ENCODE measurements around the gene CCL16. TPM values are rescaled to one million over a fixed set of nuclear protein-coding genes. Genes with fewer than 3 reads are reported as not detected.

The CCL16 gene, protein sequence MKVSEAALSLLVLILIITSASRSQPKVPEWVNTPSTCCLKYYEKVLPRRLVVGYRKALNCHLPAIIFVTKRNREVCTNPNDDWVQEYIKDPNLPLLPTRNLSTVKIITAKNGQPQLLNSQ
- total RNA-seq, result not detected in 2 replicates

DNA sequence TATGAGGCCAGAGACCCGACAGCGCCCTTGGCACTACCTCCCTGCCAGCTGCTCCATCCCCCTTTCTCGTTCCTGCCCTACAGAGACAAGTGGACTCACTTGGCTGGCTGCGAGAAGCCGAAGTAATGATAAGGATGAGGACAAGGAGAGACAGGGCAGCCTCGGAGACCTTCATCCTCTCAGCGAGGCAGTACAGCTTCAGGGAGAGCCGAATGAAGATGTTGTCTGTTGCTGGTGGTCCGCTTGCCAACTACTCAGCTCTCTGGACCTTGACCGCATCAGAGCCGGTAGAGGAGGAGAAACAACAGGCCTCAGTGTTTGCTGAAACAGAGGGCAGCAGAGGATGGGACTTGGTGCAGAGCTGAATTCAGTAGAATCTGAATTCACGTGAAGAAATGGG, at the start of gene CCL16:
TSS of gene CCL16 (minus strand) at position 252 of the 400 bp plus-strand sequence. CDS start at position 175, 77 bp downstream.

DNA sequence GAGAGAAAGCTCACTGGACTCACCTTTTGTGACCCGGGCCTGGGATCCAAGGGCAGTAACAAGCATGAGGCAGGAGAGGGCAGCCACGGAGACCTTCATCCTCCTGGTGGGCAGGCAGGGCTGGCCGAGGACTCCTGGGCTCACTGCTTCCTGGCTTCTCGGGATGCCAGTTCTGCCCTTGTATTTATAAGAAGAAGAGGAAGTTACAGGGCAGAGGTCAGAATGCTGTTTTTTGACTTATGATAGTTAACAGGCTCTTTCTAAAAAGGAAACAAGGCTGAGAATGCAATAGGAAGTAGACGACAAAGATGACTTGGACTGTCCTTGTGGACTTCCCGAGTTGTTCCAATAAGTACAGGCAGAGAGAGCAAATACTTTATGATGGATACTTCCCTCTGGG, 36.5 kb upstream of the CCL16 start, which contains the start of gene CCL23:
TSS of gene CCL23 (minus strand) at position 174 of the 400 bp plus-strand sequence. CDS start at position 99, 75 bp downstream.

DNA sequence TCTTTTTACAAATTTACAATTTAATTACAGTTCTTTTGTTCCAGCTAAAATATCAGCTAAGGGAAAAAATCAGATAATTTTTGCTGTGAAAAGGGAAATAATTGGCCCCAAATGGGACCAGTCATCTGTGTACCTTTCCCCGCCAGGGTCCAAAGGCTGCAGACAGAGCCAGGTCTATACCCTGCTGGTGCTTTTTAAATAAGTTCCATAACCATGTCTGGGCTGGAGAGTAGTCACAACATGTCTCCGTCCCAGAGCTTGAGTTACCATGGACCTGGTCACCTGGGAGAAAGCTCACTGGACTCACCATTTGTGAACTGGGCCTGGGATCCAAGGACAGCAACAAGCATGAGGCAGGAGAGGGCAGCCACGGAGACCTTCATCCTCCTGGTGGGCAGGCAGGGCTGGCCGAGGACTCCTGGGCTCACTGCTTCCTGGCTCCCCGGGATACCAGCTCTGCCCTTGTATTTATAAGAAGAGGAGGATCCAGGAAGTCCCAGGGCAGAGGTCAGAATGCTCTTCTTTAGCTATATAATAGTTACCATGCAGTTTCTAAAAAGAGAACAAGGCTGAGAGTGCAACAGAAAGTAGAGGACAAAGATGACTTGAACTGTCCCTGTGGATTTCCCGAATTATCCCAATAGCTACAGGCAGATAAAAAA, 19.9 kb upstream of the CCL16 start, which contains the start of gene CCL15:
TSS of gene CCL15 (minus strand) at position 444 of the 662 bp plus-strand sequence. CDS start at position 383, 61 bp downstream.

DNA sequence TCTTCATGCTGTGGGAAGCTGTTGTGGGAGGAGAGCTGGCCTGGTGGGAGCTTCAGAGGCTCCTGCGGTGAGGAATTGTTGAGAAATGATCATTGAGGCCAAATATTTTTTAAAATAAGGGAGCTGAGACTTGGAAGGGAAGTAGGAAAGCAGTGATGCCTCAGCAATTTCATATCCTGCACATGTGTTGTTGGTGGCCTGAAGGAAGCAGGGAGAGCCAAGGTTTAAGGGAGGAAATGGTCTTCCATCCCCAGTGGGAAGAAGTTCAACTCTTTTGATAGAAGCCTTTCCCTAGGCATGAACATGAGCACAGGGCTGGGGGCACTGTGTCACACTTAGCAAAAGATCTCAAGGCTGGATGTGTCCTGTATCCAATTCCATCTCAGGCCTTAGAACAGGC, 5.3 kb upstream of the CCL16 start, which contains the start of gene CCL14:
TSS of gene CCL14 (minus strand) at position 87 of the 400 bp plus-strand sequence. CDS start at position 7, 80 bp downstream.

DNA sequence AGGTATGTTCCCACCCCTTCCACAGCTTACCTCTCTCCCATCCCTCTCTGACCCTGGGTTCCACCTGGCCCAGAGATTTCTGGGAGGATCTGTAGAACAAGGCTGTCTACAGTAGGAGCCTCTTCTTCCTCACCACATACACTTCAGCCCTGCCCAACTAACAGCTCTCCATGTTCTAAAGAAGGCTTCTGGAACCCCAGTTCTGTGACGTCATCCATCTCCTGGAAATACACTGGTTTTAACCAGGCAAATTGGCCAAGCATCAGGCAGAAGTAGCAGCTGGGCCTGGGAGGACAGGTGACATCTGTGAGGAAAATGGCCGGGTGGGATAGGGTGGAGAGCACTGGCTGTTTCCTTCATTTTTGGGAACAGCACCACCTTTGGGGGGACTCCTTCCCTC, 37.8 kb downstream of the CCL16 start, which contains the start of gene LYZL6:
TSS of gene LYZL6 (minus strand) at position 177 of the 400 bp plus-strand sequence. CDS start 4,357 bp downstream, outside the sequence.

DNA sequence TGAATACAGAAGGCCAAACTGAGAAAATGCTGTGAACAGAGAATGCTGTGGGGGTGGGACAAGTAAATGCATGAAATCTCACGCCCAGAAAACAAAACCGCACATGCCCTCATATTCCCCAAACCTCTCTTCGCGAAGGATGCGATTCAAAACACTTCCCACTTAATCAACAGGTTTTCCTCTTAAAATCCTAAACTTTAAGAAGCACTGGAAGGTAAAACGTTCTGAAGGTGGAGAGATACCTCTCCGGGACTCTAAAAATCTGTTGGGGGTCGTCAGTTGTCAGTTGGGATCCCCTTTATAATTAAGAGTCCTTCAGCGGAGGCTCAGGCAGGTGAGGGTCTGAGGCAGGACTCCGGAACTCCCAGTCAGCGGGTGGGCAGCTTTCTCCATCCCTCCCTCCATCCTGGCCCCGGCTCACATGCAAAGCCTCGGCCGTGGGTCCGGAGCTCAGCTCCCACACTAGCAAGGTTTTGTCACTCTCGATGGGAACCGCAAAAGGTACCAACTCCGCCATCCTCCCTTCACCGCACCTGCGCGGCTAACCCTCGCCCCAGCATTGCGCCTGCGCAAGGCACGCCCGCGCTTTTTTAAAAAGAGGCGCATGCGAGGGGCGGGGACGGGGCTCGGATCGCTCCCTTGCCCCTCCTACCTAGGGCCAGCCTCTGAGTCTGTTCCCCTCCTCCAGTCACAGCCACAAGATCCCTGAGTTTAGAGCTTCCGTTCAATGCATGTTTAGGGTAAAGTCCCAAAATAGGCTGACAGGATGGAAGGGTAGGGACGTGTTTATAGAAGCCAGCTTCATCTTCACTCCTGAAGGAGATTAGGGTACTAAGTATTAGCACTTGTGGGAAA, 50.9 kb downstream of the CCL16 start, which contains the start of gene RDM1:
TSS of gene RDM1 (minus strand) at position 563 of the 855 bp plus-strand sequence. CDS start at position 517, 46 bp downstream.

Other genes with a start within 250 kb of the CCL16 start
- 0.11 TPM in 1 of 2 replicates, not detected in the other for gene RASL10B, start 249.9 kb downstream of the CCL16 start, total RNA-seq
- gene GAS2L2, start 228.3 kb downstream of the CCL16 start, total RNA-seq, result not detected in 2 replicates
- not detected in 2 replicates for gene C17orf50, start 220.6 kb downstream of the CCL16 start, total RNA-seq
- gene MMP28, start 185.9 kb downstream of the CCL16 start, total RNA-seq, result 42.0 and 61.6 TPM in 2 replicates
- 15.1 and 23.7 TPM in 2 replicates for gene TAF15, start 172.0 kb downstream of the CCL16 start, total RNA-seq
- not detected in 2 replicates for gene HEATR9, start 112.6 kb downstream of the CCL16 start, total RNA-seq
- 0.16 TPM in 1 of 2 replicates, not detected in the other for gene CCL5, start 101.1 kb downstream of the CCL16 start, total RNA-seq
- 0.23 and 1.0 TPM in 2 replicates for gene RDM1, start 50.7 kb downstream of the CCL16 start, total RNA-seq
- gene LYZL6, start 37.8 kb downstream of the CCL16 start, total RNA-seq, result not detected in 2 replicates
- not detected in 2 replicates for gene CCL14, start 5.2 kb upstream of the CCL16 start, total RNA-seq
- not detected in 2 replicates for gene CCL15, start 20.1 kb upstream of the CCL16 start, total RNA-seq
- not detected in 2 replicates for gene CCL23, start 36.5 kb upstream of the CCL16 start, total RNA-seq
- gene CCL18, start 82.8 kb upstream of the CCL16 start, total RNA-seq, result not detected in 2 replicates
- not detected in 2 replicates for gene CCL3, start 108.6 kb upstream of the CCL16 start, total RNA-seq
- gene CCL4, start 122.3 kb upstream of the CCL16 start, total RNA-seq, result not detected in 2 replicates
- 0.31 TPM in 1 of 2 replicates, not detected in the other for gene TBC1D3B, start 195.1 kb upstream of the CCL16 start, total RNA-seq
- gene CCL3L1, start 215.3 kb upstream of the CCL16 start, total RNA-seq, result not detected in 2 replicates
- not detected in 2 replicates for gene CCL4L2, start 229.6 kb upstream of the CCL16 start, total RNA-seq

All from hair follicular keratinocyte (primary cell).